Measurements from ENCODE around the gene FAM110A. TPM values are rescaled to one million over a fixed set of nuclear protein-coding genes. Genes with fewer than 3 reads are reported as not detected.
A peak's percentile ranks its signal among the peaks of the same experiment; 100 is the strongest.

FAM110A gene
- total and polyA plus RNA-seq, 9 of the 15 experiments (the other 6 are each of a cell fraction or from before 2014, with no cell fraction given), result 0.73 to 15.5 (median 3.6) TPM

- TF ChIP-seq NR1H2 (CRISPR knock-in tag; IDR thresholded peaks at IDR 0.05) (no peak), ZBTB33 (CRISPR knock-in tag; IDR thresholded peaks at IDR 0.05) (no peak), THRAP3 (IDR thresholded peaks at IDR 0.05; ENCODE audit: borderline replicate concordance) (no peak), KAT7 (CRISPR knock-in tag; IDR thresholded peaks at IDR 0.05; ENCODE audit: borderline replicate concordance) (no peak), RHOXF2B (CRISPR knock-in tag; conservative IDR thresholded peaks at IDR 0.05) (no peak), TGIF2 (CRISPR knock-in tag; IDR thresholded peaks at IDR 0.05) (no peak), AFF4 (CRISPR knock-in tag; IDR thresholded peaks at IDR 0.05) (no peak)
- H3K4me2 ChIP-seq (ENCODE audit: insufficient read depth, low read length), result no peak overlapping the region
- no peaks in the 10 kb centered on the region; the same call in 1 of the 2 replicates for H4K20me1 ChIP-seq (replicated peaks; ENCODE audit: control insufficient read depth, insufficient read depth, low read length)
- H3K36me3 ChIP-seq (ENCODE audit: control insufficient read depth, insufficient read depth, low read length), result no peaks in the 10 kb centered on the region
- peaks cover 16 to 24% of the 10 kb centered on the region in 2 experiments for H3K4me1 ChIP-seq (replicated peaks in 1 of 2; ENCODE audit: control insufficient read depth in 2 of 2, insufficient read depth in 2 of 2, low read length in 2 of 2)
- ATAC-seq, result no peak
- no peaks in the 10 kb centered on the region for H3K9me3 ChIP-seq (replicated peaks; ENCODE audit: control insufficient read depth, insufficient read depth, low read depth, low read length)
- no peaks in the 10 kb centered on the region for H3K27me3 ChIP-seq (ENCODE audit: control insufficient read depth in 2 of 2, insufficient read depth in 2 of 2, low read length in 2 of 2)
- no TSS peak for BruUV-seq (replicated peaks)
- POLR2A ChIA-PET, result interaction anchor here (0.5 to 1.2 kb wide), 3 partner anchors 9 to 596 kb away, joined by 3 to 4 read pairs (median 3); no protein-coding TSS in a partner anchor
- CTCF ChIA-PET (ENCODE audit: low intra/inter-chr PET ratio), result interaction anchor here (0.7 to 1.9 kb wide), 2 partner anchors 134 to 137 kb away, joined by 4 to 9 read pairs; no protein-coding TSS in a partner anchor
- H3K79me2 ChIP-seq (ENCODE audit: control insufficient read depth, insufficient read depth, low read length), result no peaks in the 10 kb centered on the region
- no peak overlapping the region for H3K27ac ChIP-seq (ENCODE audit: extremely low read depth, low read depth, low read length)
- no peak overlapping the region for H3K4me3 ChIP-seq
- peak overlapping the region; percentile 66; the same call in 1 of the 2 replicates for H2AFZ ChIP-seq (ENCODE audit: low read depth, low read length)
- intact Hi-C loops (cut with micrococcal nuclease) (loop anchor here (5.0 to 10.0 kb wide), 2 partner anchors 154 to 367 kb away; partner anchors contain the start of gene TMEM74B), in situ Hi-C loops (cut with MboI) (loop anchor here (5.0 to 10.0 kb wide), 2 partner anchors 294 to 377 kb away; no protein-coding TSS in a partner anchor)
- no peak for FAIRE-seq
- no peak for DNase-seq (ENCODE audit: extremely low read depth in 1 of 4, low spot score in 3 of 4)
- 60% methylated on average over 6 of the region's 17 CpGs for WGBS (ENCODE audit: insufficient coverage, low coverage, missing lambda C conversion rate)
- no peaks in the 10 kb centered on the region for H3K9me1 ChIP-seq (ENCODE audit: control insufficient read depth, insufficient read depth, low read length)
- no peak overlapping the region for H3K9ac ChIP-seq (ENCODE audit: insufficient read depth in 1 of 2, low read depth in 2 of 2, low read length in 2 of 2)
These were observed 15.4 kb upstream of the FAM110A start for GRCh38 chr20:818001-818664.
